OCI-LY7 (cell line): ENCODE data around the gene CDC42. TPM values are rescaled to one million over a fixed set of nuclear protein-coding genes. Genes with fewer than 3 reads are reported as not detected.

Experiments
- small RNA-seq: library from RNA; depleted of rRNA; stranded (forward); fragments of <200 nt; gene quantifications from one replicate; pipeline ENCODE3, GENCODE V24; 2014
- total RNA-seq, 2 experiments: library from RNA; depleted of rRNA in 1 of 2; stranded (reverse); fragments of >200 nt in 1 of 2; shearing (Covaris generic) in 1 of 2; gene quantifications; 2 replicates each; pipeline ENCODE4 v1.2.3, GENCODE V29; 2014 to 2022

The CDC42 gene
- total RNA-seq, 2 experiments from 2014 or later: 109 to 157 TPM

Small RNA genes lying within 50 kb of the gene (small RNA-seq; reads per million reads assigned to genes)
- not detected for gene RN7SL186P
- not detected for gene RNU6-776P

Other genes starting within 250 kb of the CDC42 start
- not detected in 2 replicates for gene LDLRAD2, start 240.4 kb upstream of the CDC42 start, total RNA-seq (2014; rRNA removed; shearing (Covaris generic))
- not detected in 2 replicates for gene LDLRAD2, start 240.4 kb upstream of the CDC42 start, total RNA-seq (2022)
- gene HSPG2, start 115.4 kb upstream of the CDC42 start, total RNA-seq (2014; rRNA removed; shearing (Covaris generic)): 1.2 and 1.6 TPM in 2 replicates
- 3.5 and 4.7 TPM in 2 replicates for gene HSPG2, start 115.4 kb upstream of the CDC42 start, total RNA-seq (2022)
- gene CELA3B, start 75.7 kb upstream of the CDC42 start, total RNA-seq (2014; rRNA removed; shearing (Covaris generic)): not detected in 2 replicates
- not detected in 2 replicates for gene CELA3B, start 75.7 kb upstream of the CDC42 start, total RNA-seq (2022)
- not detected in 2 replicates for gene CELA3A, start 51.1 kb upstream of the CDC42 start, total RNA-seq (2014; rRNA removed; shearing (Covaris generic))
- gene CELA3A, start 51.1 kb upstream of the CDC42 start, total RNA-seq (2022): not detected in 2 replicates
- not detected in 2 replicates for gene WNT4, start 90.4 kb downstream of the CDC42 start, total RNA-seq (2014; rRNA removed; shearing (Covaris generic))
- not detected in 2 replicates for gene WNT4, start 90.4 kb downstream of the CDC42 start, total RNA-seq (2022)